ENCODE results near the gene NOTCH3. TPM values are rescaled to one million over a fixed set of nuclear protein-coding genes. Genes with fewer than 3 reads are reported as not detected.

The NOTCH3 gene
- total RNA-seq, 1 donor from 2014 or later: 22.8 TPM

DNA sequence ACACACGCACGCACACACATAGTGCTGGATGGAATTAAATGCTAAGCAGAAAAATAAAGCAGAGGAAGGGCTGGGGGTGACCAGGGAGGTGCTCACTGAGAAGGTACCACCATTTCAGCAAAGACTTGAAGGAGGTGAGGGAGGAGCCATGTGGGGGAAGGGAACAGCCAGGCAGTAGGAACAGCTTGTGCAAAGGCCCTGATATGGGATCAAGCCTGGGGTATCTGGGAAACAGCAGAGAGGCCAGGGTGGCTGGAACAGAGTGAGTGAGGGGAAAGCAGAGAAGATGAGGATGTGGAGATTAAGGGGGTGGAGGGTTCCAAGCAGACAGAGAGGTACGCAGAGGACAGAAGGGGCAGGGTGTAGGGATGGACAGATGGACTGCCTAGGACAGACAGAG lies 25.2 kb downstream of the NOTCH3 start:
- ATAC-seq: no peak

DNA sequence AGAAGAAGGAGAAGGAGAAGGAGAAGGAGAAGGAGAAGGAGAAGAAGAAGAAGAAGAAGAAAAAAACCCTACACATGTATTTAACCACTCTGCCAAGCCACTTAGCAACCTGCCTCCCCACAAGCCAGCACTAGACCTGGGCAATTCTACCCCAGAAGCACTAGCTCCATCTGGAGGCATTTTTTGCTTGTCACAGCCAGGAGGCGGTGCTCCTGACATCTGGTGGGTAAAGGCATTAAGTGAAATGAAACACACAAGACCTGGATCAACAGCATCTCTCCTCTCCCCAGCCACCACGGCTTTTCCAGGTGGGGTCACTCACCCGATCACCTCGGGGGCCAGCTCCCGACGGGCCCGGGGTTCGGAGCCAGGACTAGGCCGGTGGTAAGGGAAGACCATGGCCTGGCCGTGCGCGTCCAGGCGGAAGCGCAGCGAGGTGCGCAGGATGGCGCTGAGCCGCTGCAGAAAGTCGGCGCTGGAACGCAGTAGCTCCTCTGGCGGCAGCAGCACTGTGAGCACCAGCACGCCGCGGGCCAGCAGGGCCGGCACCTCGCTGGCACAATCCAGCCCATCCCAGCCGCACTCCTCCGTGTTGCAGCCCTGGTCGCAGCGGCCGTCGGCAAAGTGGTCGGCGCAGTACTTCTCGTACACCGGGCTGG lies 26.9 kb downstream of the NOTCH3 start:
- intact Hi-C loops (cut with micrococcal nuclease): no loop called here
- DNase-seq (no peak), ATAC-seq (no peak)

More for the DNA sequence above, 25.2 kb downstream of the NOTCH3 start:
- intact Hi-C loops (cut with micrococcal nuclease): no loop called here
- DNase-seq: no peak

DNA sequence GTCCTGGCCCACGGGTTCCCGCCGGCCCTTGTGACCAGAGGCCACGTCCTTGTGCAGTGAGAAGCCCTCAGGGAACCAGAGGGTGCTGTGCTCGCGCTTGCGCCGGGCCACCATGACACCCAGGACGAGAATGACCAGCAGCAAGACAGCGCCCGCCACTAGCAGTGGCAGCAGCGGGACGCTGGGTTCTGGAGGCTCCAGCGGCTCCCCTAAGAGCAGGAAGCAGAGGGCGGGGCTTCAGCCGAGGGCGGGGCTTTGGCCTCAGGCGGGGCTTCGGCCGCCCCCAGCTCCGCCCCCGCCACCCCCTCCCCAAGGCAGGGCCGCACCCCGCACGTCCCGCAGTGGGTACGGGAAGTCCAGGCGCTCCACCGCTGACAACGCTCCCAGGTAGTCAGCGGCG lies 30.4 kb downstream of the NOTCH3 start:
- no peak for ATAC-seq
- intact Hi-C loops (cut with micrococcal nuclease): no loop called here

DNA sequence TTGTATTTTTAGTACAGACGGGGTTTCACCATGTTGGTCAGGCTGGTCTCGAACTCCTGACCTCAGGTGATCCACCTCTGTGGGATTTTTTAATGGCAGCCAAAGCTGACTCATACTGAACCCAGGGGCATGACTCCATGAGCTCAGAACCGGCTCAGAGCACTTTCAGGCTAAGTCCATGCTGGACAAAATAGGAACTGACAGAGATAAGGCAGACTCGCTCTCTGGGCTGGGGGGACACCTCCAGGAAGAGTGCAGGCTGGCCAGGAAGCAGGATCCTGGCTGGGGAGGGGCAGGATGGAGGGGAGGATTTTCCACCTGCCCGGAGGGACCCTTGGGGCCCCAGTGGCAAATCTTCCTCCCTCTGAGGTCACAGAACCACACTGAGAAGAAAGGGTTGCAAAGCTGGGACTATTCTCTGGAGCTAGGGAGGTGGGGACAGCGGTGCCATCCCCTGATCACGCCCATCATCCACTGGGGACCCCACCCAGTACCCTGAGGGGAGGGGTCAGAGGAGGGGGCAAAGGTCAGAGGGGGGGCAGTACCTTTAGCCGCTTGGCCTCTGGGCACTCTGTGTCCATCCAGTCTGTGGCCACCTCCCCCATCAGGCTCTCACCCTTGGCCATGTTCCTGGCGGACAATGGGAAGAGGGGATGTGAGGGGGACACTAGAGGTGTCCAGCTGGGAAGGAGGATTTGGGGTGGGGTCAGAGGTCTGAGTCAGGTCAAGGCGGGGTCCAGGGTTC lies 31.1 kb downstream of the NOTCH3 start:
- ATAC-seq (no peak), DNase-seq (no peak)
- intact Hi-C loops (cut with micrococcal nuclease): no loop called here

More for the DNA sequence above, 30.4 kb downstream of the NOTCH3 start:
- no peak for DNase-seq

DNA sequence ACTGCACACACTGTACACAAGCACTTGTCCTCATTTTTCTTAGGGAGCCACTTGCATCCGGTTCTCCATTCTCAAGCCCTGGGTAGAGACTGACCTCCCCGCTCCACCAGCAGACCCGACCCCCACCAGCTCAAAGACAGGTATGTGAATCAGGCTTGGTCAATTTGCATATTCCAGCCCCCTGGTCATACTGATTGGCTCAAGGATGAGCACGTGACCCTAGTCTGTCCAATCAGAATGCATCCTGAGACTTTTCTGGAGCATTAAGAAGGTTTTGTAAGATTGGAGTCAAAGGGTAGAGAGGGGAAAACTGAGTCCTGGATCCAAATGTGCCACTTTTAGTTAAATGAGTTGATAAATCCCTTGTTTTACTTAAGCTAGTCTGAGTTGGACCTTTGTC lies 34.1 kb downstream of the NOTCH3 start:
- ATAC-seq: no peak
- no peak for DNase-seq
- intact Hi-C loops (cut with micrococcal nuclease): no loop called here

DNA sequence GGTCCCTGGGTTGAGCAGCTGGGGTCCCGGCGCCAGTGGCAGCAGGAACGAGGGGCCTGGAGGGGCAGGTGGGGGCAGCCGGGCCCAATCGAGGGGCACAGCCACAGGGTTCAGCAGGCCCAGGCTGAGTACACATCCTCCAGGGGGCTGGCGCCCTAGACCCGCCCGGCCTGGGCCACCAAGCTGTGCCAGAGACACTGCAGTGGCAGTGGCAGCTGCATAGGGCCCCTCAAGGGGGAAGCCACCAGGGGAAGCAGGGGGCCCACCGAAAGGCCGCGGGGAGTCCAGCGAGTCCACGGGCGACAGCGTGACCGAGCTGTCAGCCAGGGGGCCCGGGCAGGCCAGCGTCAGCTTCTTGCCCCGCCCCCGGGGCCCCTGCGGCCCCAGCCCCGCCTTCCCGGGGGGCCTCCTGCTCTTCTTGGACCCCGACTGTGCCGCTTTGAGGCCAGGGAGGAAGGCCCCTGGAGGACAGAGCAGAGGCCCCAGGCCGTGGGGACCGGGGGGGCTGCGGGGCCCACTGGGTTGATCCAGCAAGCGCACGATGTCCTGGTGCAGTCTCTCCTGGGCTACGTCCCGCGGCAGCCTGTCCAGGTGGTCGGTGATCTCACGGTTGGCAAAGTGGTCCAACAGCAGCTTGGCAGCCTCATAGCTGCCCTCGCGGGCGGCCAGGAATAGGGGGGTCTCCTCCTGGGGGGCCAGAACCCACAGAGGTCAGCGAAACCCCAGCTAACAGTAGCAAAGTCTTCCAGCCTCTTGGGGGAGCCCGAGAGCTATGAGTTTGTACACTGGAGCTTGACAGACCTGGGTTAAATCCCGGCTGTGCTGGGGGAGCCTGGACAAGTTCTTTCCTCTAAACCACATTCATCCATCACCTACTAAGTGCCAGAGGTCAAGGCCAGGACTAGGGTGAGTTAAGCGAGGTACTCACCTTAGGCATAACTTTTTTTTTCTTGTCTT lies 39.5 kb downstream of the NOTCH3 start:
- intact Hi-C loops (cut with micrococcal nuclease): no loop called here
- DNase-seq (no peak), ATAC-seq (peak; percentile 37)

DNA sequence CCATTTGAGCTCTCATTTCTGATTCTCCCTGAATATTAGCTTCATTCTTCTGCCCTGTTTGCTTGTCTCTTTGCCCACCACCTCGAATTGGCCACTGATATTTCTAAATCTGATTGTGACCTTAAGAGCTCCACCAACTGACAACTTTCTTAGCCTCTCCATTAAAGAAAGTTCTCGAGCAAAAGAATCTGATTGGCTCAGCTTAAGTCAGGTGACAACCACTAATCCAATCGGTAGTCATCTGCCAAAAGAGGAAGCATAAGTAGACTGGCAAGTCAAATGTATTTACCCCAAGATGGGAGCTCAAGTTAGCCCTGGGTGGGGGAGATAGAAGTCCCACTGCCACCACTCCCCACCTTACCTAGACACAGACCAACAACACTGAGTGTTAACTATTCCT lies 41.5 kb downstream of the NOTCH3 start:
- intact Hi-C loops (cut with micrococcal nuclease): loop anchor here (10.0 kb wide), 2 partner anchors 64 to 396 kb away; no protein-coding TSS in a partner anchor
- ATAC-seq (no peak), DNase-seq (no peak)

DNA sequence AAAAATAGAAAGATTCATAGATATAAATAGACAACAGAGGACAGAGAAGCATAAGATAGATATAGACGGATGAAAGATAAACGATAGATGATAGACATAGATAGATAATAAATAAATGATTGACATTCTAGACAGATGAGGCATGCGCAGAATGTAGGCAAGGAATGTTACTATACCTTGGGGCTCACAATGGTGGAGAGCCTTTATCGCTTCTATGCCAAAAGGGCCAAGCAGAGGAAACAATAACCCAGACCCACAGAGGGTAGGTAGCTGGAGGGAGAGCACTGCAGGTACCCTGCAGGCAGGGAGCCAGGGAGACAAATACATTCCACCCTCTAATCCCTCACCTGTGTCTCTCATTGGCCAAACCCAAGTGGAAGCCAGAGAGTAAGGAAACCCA lies 44.4 kb downstream of the NOTCH3 start:
- ATAC-seq (no peak), DNase-seq (no peak)
- intact Hi-C loops (cut with micrococcal nuclease): loop anchor here (10.0 kb wide), 2 partner anchors 62 to 398 kb away; no protein-coding TSS in a partner anchor

DNA sequence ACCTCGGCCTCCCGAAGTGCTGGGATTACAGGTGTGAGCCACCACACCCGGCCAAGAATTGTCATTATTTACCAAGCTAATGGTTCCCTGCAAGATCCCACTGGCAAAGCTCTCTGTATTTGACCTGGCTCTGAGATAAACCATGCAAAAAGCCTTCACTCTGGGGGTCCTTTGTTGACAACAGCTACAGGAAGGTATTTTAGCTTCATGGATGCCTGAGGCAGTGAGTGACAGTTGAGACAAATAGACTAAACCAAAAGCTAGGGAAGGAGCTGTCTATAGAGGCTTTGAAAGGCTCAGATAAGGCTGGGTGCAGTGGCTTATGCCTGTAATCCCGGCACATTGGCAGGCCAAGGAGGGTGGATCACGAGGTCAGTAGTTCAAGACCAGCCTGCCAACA lies 45.5 kb downstream of the NOTCH3 start:
- ATAC-seq: no peak
- intact Hi-C loops (cut with micrococcal nuclease): loop anchor here (10.0 kb wide), 2 partner anchors 60 to 400 kb away; no protein-coding TSS in a partner anchor
- DNase-seq: no peak

DNA sequence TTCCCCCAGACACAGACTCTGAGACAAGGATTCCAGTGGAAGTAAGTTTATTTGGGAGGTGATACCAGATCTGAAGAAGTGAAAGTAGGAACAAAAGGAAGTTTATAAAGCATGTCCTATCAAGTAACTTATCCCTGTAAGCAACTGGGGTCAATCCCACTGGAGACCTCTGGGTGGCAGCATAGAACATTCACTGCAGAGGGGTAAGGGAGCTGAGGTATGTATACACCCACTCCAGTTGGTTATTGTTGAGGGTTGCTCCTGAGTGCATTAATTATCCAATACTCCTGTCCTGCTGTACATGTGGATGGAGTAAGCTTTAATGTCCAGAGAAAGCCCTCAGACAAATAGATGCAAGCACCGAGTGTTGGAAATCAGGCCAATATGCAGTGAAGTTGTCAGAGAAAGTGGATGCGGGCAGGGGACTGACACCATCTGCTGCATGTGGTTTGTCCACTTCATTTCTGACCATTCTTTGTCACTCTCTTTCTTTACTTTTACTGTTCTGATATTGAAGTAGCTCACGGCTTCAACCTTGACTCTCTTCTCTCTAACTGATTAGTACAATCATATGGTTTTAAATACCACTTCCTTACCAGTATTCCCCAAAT lies 46.7 kb downstream of the NOTCH3 start:
- ATAC-seq (no peak), DNase-seq (no peak)
- intact Hi-C loops (cut with micrococcal nuclease): loop anchor here (10.0 kb wide), 2 partner anchors 59 to 401 kb away; no protein-coding TSS in a partner anchor

DNA sequence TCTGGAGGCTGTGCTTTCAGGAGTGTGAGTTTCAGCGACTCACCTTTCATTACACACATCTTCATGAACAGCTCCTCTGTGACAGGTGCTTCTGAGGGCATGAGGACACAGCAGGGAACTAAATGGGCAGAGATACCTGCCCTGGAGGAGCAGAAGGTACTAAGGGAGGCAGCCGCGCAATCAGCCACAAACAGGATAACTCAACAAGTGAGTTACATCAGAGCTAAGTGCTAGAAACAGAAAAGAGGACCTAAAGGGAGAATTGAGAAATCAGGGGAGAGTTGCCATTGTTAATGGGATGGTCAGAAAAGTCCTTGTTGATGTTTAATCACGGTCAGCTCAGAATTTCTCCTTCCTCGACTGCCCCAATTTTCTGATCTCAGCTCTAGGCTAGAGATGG lies 51.1 kb downstream of the NOTCH3 start:
- ATAC-seq: no peak
- DNase-seq: no peak
- intact Hi-C loops (cut with micrococcal nuclease): loop anchor here (10.0 kb wide), 2 partner anchors 55 to 405 kb away; no protein-coding TSS in a partner anchor

DNA sequence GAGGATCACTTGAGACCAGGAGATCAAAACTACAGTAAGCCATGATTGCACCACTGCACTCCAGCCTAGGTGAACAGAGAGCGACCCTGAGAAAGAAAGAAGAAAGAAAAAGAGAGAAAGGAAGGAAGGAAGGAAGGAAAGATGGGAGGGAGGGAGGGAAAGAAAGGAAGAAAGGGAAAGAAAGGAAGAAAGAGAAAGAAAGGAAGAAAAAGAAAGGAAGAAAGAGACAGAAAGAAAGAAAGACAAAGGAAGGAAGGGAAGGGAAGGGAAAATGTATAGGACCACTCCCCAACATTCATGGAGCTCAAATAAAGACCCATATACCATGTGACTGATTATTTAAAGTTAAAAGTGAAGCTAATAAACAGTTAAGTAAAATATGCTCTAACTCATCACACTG lies 53.7 kb downstream of the NOTCH3 start:
- intact Hi-C loops (cut with micrococcal nuclease): no loop called here
- no peak for DNase-seq
- ATAC-seq: no peak

DNA sequence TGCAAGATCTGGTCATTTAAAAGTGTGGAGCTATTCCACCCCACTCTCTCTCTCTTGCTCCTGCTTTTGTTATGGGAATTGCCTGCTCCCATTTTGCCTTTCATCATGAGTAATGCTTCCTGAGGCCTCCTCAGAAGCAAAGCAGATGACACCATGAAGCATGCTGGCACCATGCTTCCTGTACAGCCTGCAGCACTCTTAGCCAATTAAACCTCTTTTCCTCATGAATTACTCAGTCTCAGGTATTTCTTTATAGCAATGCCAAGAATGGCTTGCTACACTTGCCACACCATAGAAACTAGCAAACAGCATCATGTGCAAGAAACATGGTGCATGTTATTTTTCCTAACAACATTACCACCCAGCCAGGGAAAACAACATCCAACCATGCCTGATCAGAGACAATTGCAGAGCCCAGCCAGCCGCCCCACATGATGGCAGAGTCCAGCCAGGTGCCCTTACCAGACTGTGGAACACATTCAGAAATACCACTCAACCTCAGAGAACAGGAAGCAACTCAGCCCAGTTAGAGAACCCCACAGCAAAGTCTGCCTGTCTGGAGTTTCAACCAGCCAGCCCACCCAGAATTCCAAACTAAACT lies 56.6 kb downstream of the NOTCH3 start:
- intact Hi-C loops (cut with micrococcal nuclease): no loop called here
- DNase-seq (no peak), ATAC-seq (no peak)

DNA sequence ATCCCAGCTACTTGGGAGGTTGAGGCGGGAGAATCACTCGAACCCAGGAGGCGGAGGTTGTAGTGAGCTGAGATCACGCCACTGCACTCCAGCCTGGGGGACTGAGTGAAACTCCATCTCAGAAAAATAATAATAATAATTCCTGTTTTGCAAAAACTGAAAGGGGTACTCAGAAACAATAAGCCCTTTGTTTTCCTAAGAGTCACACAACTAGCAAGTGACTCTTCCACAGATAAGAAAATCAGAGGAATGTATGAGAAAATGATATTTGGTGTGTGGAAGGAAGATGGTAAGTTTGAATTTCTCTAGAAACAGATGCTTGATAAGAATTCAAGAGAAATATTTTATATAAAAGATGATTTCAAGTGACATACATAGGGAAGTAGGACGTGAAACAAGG lies 58.5 kb downstream of the NOTCH3 start:
- DNase-seq: no peak
- intact Hi-C loops (cut with micrococcal nuclease): no loop called here
- no peak for ATAC-seq

DNA sequence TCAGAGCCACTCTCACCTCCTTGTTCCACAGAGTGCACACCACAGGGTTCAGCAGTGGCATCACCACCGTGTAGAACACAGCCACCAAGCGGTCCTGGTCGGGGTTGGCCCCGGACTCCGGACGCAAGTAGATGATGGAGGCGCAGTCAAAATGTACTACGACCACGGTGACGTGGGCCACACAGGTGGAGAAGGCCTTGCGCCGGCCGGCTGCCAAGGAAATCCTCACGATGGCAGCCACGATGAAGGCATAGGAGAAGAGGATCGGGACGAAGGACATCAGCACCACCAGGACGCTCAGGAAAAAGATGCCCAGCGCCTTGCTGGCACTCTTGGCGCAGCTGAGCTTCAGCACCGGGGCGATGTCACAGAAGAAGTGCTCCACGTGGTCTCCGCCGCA lies 59.7 kb downstream of the NOTCH3 start:
- no peak for DNase-seq
- intact Hi-C loops (cut with micrococcal nuclease): no loop called here
- ATAC-seq: no peak

DNA sequence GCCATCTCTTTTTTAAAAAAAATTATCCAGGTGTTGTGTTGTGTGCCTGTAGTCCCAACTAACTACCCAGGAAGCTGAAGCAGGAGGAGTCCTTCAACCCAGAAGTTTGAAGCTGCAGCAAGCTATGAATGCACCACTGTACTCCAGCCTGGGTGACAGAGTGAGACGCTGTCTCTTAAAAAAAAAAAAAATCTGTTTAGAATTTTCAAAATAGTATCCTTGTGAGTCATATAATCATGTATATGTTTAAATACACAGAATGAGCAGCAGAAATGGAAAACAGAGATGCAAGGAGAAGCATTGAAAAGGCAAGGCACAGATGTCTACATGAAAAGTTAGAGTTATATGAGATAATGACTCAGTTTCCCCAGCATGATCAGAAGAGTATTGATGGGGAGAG lies 62.4 kb downstream of the NOTCH3 start:
- DNase-seq (no peak), ATAC-seq (no peak)
- intact Hi-C loops (cut with micrococcal nuclease): no loop called here

DNA sequence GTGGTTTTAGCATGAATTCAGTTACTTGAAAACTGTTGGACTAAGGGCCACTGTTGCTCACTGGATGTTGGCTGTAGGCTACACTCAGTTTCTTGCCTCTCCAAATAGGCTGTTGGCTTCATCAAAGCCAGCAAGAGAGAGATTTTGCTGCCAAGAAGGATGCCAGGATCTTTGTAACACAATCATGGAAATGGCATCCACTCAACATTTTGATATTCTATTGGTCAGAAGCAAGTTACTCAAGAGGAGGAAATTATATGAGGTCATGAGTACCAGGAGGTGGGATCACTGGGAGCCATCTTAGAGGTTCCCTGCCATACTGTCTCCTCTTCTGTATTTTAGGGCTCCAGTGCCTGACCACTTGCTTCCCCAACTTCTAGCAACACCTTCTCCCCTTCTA lies 63.0 kb downstream of the NOTCH3 start:
- intact Hi-C loops (cut with micrococcal nuclease): no loop called here
- ATAC-seq (no peak), DNase-seq (no peak)

DNA sequence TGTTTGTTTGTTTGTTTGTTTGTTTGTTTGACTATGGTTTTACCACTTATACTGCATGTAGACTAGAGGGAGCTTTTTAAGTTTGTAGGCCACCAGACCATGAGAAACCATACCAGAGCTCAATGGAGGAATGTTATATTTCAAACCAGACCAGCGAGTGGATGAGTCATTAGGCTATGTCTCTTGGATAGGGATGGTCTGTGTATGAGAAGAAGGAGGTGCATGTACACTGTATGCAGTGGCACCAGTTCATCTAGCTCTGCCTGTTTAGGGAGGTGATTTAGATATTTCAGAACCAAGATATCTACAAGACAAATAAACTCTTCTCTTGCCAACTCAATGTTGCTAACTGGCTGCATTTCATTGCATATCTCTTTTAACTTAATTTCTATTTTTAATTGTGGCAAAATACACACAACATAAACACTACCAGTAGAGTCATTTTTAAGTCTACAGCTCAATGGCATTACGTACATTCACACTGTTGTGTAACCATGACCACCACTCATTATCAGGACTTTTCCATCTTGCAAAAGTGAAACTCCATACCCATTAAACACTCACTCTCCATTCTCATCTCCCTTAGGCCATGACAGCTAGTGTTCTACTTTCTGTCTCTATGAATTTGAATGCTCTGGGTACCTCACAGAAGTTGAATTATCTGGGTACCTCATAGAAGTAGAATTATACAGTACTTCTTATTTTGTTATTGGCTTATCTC lies 64.4 kb downstream of the NOTCH3 start:
- intact Hi-C loops (cut with micrococcal nuclease): no loop called here
- DNase-seq (no peak), ATAC-seq (no peak)
